Eye (tissue), 1 donor: ENCODE measurements around the gene C1orf87.
A peak's percentile ranks its signal among the peaks of the same experiment; 100 is the strongest.
"Not testable (repeated sequence)": the region's sequence is repeated elsewhere in the genome, so short reads cannot be mapped to it uniquely, and the experiment has no call there.

ENCODE experiments used
- DNase-seq: peaks from one replicate; pipeline ENCODE4 v3.0.0-alpha.2; 2015

C1orf87 gene

GRCh38 chr1:59992040-59992820 is 81.3 kb downstream of the C1orf87 start:
- DNase-seq, result no peak

- peak; percentile 20 for DNase-seq
Observed at GRCh38 chr1:59990470-59990869, 83.1 kb downstream of the C1orf87 start.

- peak; percentile 32 for DNase-seq
Observed at GRCh38 chr1:59986516-59987310, 86.9 kb downstream of the C1orf87 start.

- DNase-seq, result no peak
Observed at GRCh38 chr1:59985911-59986515, 87.6 kb downstream of the C1orf87 start.

GRCh38 chr1:59979666-59980065 is 93.9 kb downstream of the C1orf87 start:
- no peak for DNase-seq

- peak; percentile 33 for DNase-seq
Observed at GRCh38 chr1:59978511-59978910, 95.1 kb downstream of the C1orf87 start.

GRCh38 chr1:59978026-59978425 is 95.5 kb downstream of the C1orf87 start:
- DNase-seq, result no peak

GRCh38 chr1:59977075-59977410 is 96.5 kb downstream of the C1orf87 start:
- no peak for DNase-seq

- DNase-seq, result peak; percentile 88
Observed at GRCh38 chr1:59976194-59977074, 97.1 kb downstream of the C1orf87 start.

- DNase-seq, result no peak
Observed at GRCh38 chr1:59973719-59974118, 99.9 kb downstream of the C1orf87 start.

- peak; percentile 72 for DNase-seq
Observed at GRCh38 chr1:59972216-59972927, 101.2 kb downstream of the C1orf87 start.

GRCh38 chr1:59971464-59971911 is 102.1 kb downstream of the C1orf87 start:
- DNase-seq, result peak; percentile 92

GRCh38 chr1:59969542-59970175 is 103.9 kb downstream of the C1orf87 start:
- not testable (repeated sequence) for DNase-seq

GRCh38 chr1:59968746-59969145 is 104.8 kb downstream of the C1orf87 start:
- not testable (repeated sequence) for DNase-seq

- no peak for DNase-seq
Observed at GRCh38 chr1:59967780-59968179, 105.8 kb downstream of the C1orf87 start.

GRCh38 chr1:59967141-59967697 is 106.4 kb downstream of the C1orf87 start:
- peak; percentile 29 for DNase-seq

GRCh38 chr1:59952065-59952464 is 121.5 kb downstream of the C1orf87 start:
- DNase-seq, result no peak

- no peak for DNase-seq
Observed at GRCh38 chr1:59949648-59950047, 123.9 kb downstream of the C1orf87 start.

GRCh38 chr1:59948990-59949389 is 124.6 kb downstream of the C1orf87 start:
- no peak for DNase-seq

- peak; percentile 86 for DNase-seq
Observed at GRCh38 chr1:59947047-59947938, 126.3 kb downstream of the C1orf87 start.
